Activated naive CD8-positive, alpha-beta T cell (primary cell): ENCODE measurements around the gene IQCK.

Experiments used
- H3K27ac Mint-ChIP-seq: one replicate; pipeline ENCODE4 v1.8.0; 2021; ENCODE audit warnings: mixed read lengths
- H3K27me3 Mint-ChIP-seq: one replicate; pipeline ENCODE4 v1.8.0; 2021; ENCODE audit warnings: mixed read lengths
- H3K36me3 Mint-ChIP-seq: one replicate; pipeline ENCODE4 v1.8.0; 2021; ENCODE audit warnings: mixed read lengths
- H3K4me1 Mint-ChIP-seq: one replicate; pipeline ENCODE4 v1.8.0; 2021; ENCODE audit warnings: low read depth, mixed read lengths
- H3K4me3 Mint-ChIP-seq: one replicate; pipeline ENCODE4 v1.8.0; 2021; ENCODE audit warnings: mild to moderate bottlenecking, mixed read lengths
- H3K9me3 Mint-ChIP-seq: one replicate; pipeline ENCODE4 v1.8.0; 2021; ENCODE audit warnings: low read depth, mixed read lengths

The IQCK gene

DNA sequence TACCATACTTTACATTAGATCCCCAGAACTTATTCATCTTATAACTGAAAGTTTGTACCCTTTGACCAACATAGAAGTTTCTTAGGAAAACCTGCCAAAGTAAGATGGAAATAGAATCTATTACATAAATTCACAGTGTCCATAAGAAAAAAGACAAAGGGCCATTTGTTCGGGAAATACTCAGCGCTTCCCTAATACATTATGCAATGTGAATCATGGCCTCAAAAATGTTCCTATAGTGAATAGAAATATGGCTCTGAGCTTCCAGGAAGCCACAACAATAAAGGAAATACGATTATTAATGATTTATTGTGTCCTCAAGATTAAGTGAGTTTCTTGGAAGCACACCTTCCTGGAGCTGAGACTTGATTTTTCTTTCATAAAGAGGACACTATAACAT, 115.1 kb downstream of the IQCK start:
- Mint-ChIP-seq H3K4me1 (no peaks in the 10 kb centered on the region), H3K36me3 (peaks cover 4% of the 10 kb centered on the region), H3K4me3 (no peak overlapping the region), H3K27me3 (no peaks in the 10 kb centered on the region), H3K9me3 (no peaks in the 10 kb centered on the region), H3K27ac (no peak overlapping the region)

DNA sequence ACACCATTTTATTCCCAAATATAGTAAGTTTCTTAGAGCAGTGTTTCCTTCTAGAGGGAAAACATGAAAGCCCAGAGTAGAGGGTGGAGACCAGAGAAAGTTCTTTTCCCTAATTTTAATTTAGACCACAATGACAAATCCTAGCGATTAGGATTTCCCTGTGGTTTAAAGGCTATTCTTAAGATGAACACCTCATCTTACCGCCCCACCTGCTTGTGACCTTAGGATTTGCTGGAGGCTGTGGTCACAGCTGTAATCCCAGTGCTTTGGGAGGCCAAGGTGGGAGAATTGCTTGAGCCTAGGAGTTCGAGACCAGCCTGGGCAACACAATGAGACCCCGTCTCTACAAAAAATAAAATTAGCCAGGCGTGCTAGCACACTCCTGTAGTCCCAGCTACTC, 115.5 kb downstream of the IQCK start:
- no peak overlapping the region for H3K27ac Mint-ChIP-seq

DNA sequence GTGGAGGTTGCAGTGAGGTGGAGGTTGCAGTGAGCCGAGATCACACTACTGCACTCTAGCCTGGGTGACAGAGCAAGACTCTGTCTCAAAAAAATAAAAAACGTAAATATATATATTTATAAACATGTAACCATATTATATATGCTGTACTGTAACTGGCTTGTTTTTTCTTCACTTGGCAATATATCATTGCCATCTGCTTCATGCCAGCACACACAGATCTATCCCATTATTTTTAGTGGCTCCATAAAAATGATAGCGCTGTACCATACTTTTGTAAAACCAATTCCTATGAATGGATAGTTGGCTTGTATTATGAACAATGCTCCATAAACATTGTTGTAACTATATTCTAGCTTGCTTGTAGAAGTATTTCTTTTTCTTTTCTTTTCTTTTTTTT, 117.1 kb downstream of the IQCK start:
- H3K9me3 Mint-ChIP-seq, result no peaks in the 10 kb centered on the region
- no peaks in the 10 kb centered on the region for H3K27me3 Mint-ChIP-seq
- no peak overlapping the region for H3K4me3 Mint-ChIP-seq
- no peaks in the 10 kb centered on the region for H3K4me1 Mint-ChIP-seq
- H3K27ac Mint-ChIP-seq, result no peak overlapping the region
- peaks cover 4% of the 10 kb centered on the region for H3K36me3 Mint-ChIP-seq

More for the DNA sequence above, 115.5 kb downstream of the IQCK start:
- Mint-ChIP-seq H3K4me1 (no peaks in the 10 kb centered on the region), H3K9me3 (no peaks in the 10 kb centered on the region), H3K36me3 (peaks cover 4% of the 10 kb centered on the region), H3K27me3 (no peaks in the 10 kb centered on the region), H3K4me3 (no peak overlapping the region)

DNA sequence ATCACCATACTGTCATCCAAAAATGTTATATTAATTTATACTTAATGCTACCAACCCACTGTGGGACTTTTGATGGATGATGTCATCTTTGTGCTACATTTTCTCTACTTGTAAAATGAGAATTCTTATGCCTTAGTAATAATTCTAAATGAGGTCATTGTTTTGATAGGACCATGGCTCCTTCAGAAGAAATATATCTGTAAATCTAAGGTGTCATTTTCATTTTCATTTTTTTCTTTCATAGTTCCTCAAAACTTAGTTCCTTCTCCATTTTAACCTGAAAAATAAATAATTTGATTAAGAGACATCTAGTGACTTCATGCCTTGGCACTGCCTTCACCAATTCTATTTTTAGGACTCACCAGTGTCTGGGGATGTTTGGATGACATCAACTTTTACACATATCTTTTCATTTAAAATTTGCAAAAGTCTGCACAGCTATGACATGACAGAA, 117.9 kb downstream of the IQCK start:
- Mint-ChIP-seq H3K4me3 (no peak overlapping the region), H3K27me3 (no peaks in the 10 kb centered on the region), H3K9me3 (no peaks in the 10 kb centered on the region), H3K36me3 (peaks cover 4% of the 10 kb centered on the region), H3K4me1 (no peaks in the 10 kb centered on the region), H3K27ac (no peak overlapping the region)

DNA sequence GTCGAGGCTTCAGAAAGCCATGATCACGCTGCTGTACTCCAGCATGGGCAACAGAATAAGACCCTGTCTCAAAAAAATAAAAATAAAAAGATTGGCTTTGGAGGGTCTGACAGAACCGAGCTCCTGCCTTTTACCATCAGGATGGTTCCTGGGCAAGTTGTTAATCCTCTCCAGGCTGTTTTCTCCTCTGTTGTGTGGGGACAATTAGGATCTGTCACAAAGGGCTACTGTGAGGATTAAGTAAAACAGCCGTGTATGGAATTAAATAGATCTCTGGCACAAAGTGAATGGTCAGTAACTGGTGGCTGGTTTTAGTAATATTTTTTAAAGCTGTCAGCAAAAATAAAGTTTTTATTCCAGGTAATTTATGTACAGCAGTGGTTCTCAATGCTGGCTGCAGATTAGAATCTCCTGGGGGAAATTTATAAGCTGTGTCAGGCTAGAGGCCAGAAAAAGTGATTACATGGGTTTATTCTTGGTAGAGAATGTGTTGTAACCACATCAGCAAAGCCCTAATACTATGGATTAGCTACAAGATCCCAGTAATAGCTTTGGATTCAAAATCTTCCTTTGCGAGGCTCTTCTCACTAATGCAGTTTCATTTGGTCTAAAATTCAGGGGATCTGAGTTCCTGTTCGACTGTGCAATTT, 119.4 kb downstream of the IQCK start:
- no peaks in the 10 kb centered on the region for H3K4me1 Mint-ChIP-seq
- no peaks in the 10 kb centered on the region for H3K9me3 Mint-ChIP-seq

DNA sequence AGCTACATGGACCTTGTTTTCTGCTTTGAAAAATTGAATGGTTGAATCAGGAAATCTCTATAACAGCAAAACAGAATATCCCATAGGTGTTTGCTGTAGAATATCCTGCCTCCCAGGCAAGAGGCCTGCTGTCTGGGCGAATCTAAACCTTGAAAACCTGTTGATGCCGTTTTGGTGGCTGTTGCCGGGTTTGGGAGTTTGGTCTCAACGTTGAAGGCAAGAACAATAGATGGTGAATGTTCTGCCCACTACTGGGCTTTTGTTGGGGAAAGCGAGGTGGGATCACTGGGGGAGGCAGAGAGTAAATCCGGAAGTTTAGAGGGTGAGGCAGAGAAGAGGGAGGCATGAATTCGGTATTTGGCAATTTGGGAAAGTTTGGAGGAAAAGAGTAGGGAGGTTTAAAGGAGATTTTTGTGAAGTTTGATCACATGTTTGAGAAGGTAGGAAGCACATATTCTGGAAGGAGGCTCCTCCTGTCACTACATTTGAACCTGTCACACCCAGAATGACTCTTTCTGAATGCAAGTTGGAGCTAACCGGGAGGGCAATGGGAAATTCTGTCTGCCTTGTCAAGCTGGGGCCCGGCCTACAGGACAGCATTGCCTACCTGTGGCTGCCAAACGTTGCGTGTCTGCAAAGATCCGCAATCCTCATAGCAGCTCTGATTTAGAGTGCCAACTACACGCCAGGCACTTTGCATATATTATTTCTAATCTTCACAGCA, 120.1 kb downstream of the IQCK start:
- Mint-ChIP-seq H3K27ac (no peak overlapping the region), H3K4me1 (no peaks in the 10 kb centered on the region), H3K36me3 (no peaks in the 10 kb centered on the region), H3K9me3 (no peaks in the 10 kb centered on the region), H3K27me3 (no peaks in the 10 kb centered on the region), H3K4me3 (no peak overlapping the region)

More for the DNA sequence above, 119.4 kb downstream of the IQCK start:
- Mint-ChIP-seq H3K27me3 (no peaks in the 10 kb centered on the region), H3K36me3 (peaks cover 2% of the 10 kb centered on the region), H3K27ac (no peak overlapping the region), H3K4me3 (no peak overlapping the region)

DNA sequence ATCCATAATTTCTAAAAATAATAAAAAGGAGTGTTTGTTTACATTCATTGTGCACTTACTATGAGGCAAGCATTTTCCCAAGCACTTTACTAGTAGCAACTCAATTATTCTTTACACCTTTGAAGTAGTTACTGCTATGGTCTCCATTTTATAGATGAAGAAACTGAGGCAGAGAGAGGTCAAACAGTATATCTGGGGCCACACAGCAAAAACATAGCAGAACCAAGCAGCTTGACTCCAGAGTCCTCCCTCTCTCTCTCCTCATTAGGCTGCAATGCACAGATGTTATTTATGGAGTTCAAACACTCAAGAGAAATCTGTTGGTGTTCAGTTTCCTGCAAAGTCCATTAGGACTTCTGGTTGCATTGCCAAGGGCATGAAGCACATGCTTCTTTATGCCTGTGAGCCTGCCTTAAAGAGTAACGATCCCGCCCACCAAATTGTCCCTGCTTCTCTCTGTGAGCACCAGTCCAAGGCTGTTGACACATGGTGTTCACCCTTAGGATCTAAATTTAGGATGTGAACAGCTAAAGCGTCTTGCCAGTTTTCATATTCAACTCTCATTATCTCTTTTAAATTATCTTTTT, 122.5 kb downstream of the IQCK start:
- no peaks in the 10 kb centered on the region for H3K27me3 Mint-ChIP-seq
- no peaks in the 10 kb centered on the region for H3K36me3 Mint-ChIP-seq
- H3K27ac Mint-ChIP-seq, result no peak overlapping the region
- H3K4me1 Mint-ChIP-seq, result no peaks in the 10 kb centered on the region
- H3K4me3 Mint-ChIP-seq, result no peak overlapping the region
- H3K9me3 Mint-ChIP-seq, result no peaks in the 10 kb centered on the region

DNA sequence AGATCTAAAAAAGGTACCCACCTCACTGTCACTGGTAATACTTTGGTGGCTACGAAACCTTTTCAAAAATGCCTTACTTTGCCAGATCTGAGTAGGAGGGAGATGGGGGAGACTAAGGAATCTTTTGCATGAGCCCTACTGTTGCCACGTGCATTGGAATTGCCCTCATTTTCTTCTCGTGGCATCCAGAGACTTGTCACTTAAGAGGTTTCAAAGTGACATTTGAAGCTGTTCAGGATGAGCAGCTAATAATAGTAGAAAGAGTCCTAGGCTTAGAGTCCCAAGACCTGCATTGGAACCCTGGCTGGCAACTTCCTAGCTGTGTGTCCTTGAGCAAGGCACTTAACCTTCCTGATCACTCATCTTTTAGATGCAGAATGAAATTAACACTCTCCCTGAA, 123.1 kb downstream of the IQCK start:
- Mint-ChIP-seq H3K27ac (no peak overlapping the region), H3K36me3 (no peaks in the 10 kb centered on the region), H3K27me3 (no peaks in the 10 kb centered on the region), H3K9me3 (no peaks in the 10 kb centered on the region), H3K4me1 (no peaks in the 10 kb centered on the region), H3K4me3 (no peak overlapping the region)

DNA sequence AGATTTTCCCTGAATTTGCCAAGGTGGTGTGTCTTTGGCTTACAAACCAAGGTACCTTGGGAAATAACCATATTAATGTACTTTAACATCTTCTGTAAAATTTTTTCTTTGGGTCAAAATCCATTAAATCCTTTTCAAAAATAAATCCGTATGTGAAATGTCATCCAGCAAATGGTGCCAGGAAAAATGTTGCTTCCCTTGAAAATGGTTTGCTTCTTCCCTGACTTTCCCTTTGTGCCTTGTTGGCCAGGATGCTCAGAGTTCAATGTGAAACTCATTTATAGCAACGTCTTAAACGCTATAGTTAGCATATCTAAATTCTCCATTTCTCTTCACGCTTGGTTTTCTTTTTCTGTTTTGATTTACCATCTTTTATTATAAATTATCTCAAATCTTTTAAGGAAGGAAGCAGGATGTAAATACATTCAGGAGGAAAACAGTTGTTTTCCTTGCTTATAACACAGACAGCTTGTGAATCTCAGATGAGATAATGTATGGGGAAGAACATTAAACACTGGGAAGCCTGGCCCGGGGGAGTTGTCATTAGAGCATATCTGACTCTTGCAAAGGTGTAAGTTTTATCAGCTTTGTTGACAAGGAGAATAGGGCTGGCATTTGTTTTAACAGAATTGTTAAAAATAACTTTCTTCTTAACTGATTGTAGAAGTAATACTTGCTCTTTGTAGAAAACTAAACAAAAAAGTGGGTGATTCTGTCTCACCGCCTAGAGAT, 124.5 kb downstream of the IQCK start:
- Mint-ChIP-seq H3K4me3 (no peak overlapping the region), H3K27ac (no peak overlapping the region), H3K36me3 (no peaks in the 10 kb centered on the region), H3K9me3 (no peaks in the 10 kb centered on the region), H3K4me1 (no peaks in the 10 kb centered on the region), H3K27me3 (no peaks in the 10 kb centered on the region)

DNA sequence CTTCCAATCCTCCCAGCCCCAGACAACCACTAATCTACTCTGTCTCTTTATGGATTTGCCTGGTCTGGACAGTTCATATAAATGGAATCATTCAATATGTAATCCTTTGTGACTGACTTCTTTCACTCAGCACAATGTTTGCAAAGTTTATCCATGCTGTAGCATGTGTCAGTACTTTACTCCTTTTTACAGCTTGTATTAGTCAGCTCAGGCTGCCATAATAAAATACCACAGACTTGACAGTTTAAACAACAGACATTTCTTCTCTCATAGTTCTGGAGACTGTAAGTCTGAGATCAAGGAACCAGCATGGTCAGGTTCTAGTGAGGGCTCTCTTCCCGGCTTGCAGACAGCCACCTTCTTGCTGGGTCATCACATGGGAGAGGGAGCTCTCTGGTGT, 125.3 kb downstream of the IQCK start:
- Mint-ChIP-seq H3K9me3 (no peaks in the 10 kb centered on the region), H3K27ac (no peak overlapping the region), H3K36me3 (no peaks in the 10 kb centered on the region), H3K4me1 (no peaks in the 10 kb centered on the region), H3K4me3 (no peak overlapping the region), H3K27me3 (peaks cover 2% of the 10 kb centered on the region)

DNA sequence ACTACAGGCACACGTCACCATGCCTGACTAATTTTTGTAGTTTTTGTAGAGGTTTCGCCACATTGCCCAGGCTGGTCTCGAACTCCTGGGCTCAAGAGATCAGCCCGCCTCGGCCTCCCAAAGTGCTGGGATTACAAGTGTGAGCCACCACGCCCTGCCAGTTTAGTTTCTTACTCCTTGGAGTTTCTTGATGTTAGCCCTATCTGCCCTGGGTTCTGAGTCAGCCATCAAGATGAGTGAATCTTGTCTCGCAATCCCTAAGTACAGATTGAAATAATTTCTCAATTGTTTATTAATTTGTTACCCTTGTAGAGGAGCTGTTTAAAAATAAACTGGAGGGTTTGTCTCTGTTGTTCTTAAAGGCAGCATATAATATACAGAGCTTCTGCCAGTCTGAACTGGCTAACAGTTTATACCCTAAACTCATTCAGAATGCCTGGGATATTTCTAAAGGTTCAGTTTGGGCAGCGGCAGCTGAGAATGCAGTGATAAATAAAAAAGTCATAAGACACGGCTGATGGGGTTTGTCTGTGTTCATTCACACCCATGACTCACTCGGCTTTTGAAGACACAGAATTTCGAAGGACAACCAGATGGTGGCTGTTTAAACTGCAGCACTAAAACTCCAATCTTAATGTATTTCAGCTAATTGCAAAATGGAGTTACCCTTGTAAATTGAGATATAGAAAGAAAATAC, 127.0 kb downstream of the IQCK start:
- H3K4me3 Mint-ChIP-seq, result no peak overlapping the region
- H3K36me3 Mint-ChIP-seq, result no peaks in the 10 kb centered on the region
- no peaks in the 10 kb centered on the region for H3K4me1 Mint-ChIP-seq
- H3K27ac Mint-ChIP-seq, result no peak overlapping the region
- H3K9me3 Mint-ChIP-seq, result no peaks in the 10 kb centered on the region
- peaks cover 2% of the 10 kb centered on the region for H3K27me3 Mint-ChIP-seq

DNA sequence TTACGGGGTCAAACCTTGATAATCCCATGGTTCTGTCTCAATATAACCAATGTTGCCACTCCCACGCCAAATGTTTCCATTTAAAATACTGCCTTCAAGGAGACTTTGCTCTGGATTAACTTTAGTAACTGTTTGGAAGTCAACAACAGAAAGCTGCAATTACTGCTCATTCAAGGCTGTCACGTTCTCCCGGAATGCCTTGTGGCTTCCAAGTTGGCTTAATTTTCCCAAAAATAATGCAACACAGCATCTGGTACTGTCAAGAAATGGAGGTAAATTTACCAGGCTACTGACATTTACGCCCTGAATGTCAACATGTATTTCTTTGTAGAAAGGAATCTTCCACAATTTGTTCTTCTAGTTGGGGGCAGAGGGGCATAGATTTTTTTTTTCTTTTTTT, 128.4 kb downstream of the IQCK start:
- H3K36me3 Mint-ChIP-seq, result no peaks in the 10 kb centered on the region
- no peak overlapping the region for H3K27ac Mint-ChIP-seq
- no peaks in the 10 kb centered on the region for H3K4me1 Mint-ChIP-seq
- H3K4me3 Mint-ChIP-seq, result no peak overlapping the region
- no peaks in the 10 kb centered on the region for H3K9me3 Mint-ChIP-seq
- H3K27me3 Mint-ChIP-seq, result peaks cover 2% of the 10 kb centered on the region

DNA sequence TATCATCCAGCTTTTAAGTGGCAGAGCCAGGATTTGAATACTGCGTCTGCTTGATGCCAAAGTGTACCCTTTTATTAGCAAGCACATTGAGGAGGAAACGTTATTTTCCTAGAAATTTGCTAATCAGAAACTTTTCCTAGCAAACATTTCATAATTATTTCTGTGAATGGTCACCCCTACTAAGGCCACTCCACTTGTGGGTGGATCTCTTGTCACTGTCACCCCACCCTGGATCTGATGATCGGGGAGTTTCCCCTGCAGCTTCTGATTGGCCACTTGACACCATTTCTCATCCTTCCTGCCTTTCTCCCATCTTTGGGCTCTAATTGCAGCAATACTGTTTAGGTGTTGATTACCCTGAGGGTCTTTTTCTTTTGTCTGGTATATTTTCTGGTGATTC, 130.7 kb downstream of the IQCK start:
- no peak overlapping the region for H3K27ac Mint-ChIP-seq
- H3K4me1 Mint-ChIP-seq, result no peaks in the 10 kb centered on the region
- peaks cover 2% of the 10 kb centered on the region for H3K27me3 Mint-ChIP-seq
- no peaks in the 10 kb centered on the region for H3K9me3 Mint-ChIP-seq
- H3K4me3 Mint-ChIP-seq, result no peak overlapping the region
- H3K36me3 Mint-ChIP-seq, result no peaks in the 10 kb centered on the region

DNA sequence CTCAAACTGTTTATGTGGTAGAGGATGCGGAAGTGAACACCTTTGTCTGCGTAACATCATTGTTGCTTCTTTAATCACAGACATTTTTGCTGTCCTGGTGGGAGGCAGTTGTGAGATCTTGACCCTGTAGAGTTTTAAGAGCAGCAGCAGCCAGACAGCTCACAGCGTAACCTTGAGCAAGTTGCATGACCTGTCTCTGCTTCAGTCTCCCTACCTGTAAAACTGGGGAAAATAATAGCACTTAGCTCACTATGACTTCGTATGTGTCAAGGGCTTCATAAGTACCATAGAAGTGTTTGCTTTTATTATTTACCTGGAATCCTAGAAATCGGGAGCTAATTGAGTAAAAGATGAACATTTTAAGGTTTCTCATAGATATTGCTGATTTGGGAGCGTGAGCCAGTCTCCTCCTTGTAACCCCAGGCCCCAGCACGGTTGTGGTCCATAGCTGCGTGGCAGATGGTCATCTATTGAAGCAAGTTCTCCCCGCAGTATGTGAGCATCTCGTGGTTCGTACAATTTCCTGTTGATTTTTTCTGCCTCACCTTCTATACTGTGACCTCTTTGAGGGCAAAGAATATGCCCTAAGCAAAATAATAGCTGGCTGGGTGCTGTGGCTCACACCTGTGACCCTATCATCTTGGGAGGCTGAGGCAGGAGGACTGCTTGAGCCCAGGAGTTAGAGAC, 132.2 kb downstream of the IQCK start:
- Mint-ChIP-seq H3K4me3 (no peak overlapping the region), H3K4me1 (no peaks in the 10 kb centered on the region), H3K27ac (no peak overlapping the region), H3K9me3 (no peaks in the 10 kb centered on the region), H3K36me3 (no peaks in the 10 kb centered on the region), H3K27me3 (peaks cover 2% of the 10 kb centered on the region)
